Mesenchymal stem cell (in vitro differentiated cells and primary cell): ENCODE results near the gene NUP214.

Experiments used
- DNase-seq: peaks from one replicate; pipeline ENCODE4 v3.0.0-alpha.2; 2013
- H2AFZ ChIP-seq: one replicate; pipeline ENCODE4 v1.6.1; 2013; ENCODE audit warnings: low read depth, mild to moderate bottlenecking, control low read depth, inconsistent platforms, low read length, moderate library complexity
- H2AK5ac ChIP-seq: 2 replicates; pipeline ENCODE4 v1.6.1; 2013; ENCODE audit warnings: low read length, moderate library complexity, mild to moderate bottlenecking, inconsistent platforms; ENCODE audit not compliant: severe bottlenecking
- H2BK120ac ChIP-seq: one replicate; pipeline ENCODE4 v1.6.1; 2013; ENCODE audit warnings: low read depth, mild to moderate bottlenecking, inconsistent platforms, low read length, moderate library complexity
- H2BK12ac ChIP-seq, 2 experiments: one replicate each; pipeline ENCODE4 v1.6.1; 2013; ENCODE audit warnings: inconsistent platforms in 2 of 2, low read length in 2 of 2, mild to moderate bottlenecking in 2 of 2, moderate library complexity in 2 of 2, control low read depth in 1 of 2
- H2BK15ac ChIP-seq: one replicate; pipeline ENCODE4 v1.6.1; 2013; ENCODE audit warnings: mild to moderate bottlenecking, low read depth, inconsistent platforms; ENCODE audit not compliant: poor library complexity, severe bottlenecking
- H2BK5ac ChIP-seq: 2 replicates; pipeline ENCODE4 v1.6.1; 2013; ENCODE audit warnings: low read depth, mild to moderate bottlenecking, low read length, control low read depth, inconsistent platforms; ENCODE audit not compliant: poor library complexity, severe bottlenecking
- H3K14ac ChIP-seq, 2 experiments: one replicate each; pipeline ENCODE4 v1.6.1; 2013; ENCODE audit warnings: inconsistent platforms in 2 of 2, low read length in 2 of 2, control low read depth in 1 of 2, mild to moderate bottlenecking in 1 of 2, moderate library complexity in 1 of 2
- H3K18ac ChIP-seq, 2 experiments: one replicate each; pipeline ENCODE4 v1.6.1; 2013; ENCODE audit warnings: inconsistent platforms in 2 of 2, low read length in 2 of 2, control low read depth in 1 of 2, low read depth in 1 of 2, mild to moderate bottlenecking in 1 of 2
- H3K23ac ChIP-seq, 2 experiments: one replicate each; pipeline ENCODE4 v1.6.1; 2013; ENCODE audit warnings: inconsistent platforms in 2 of 2, low read length in 2 of 2, mild to moderate bottlenecking in 2 of 2, moderate library complexity in 2 of 2, control low read depth in 1 of 2
- H3K27ac ChIP-seq: 2 replicates; pipeline ENCODE4 v1.5.1; 2013; ENCODE audit warnings: mild to moderate bottlenecking, moderate library complexity, low read length, control low read depth, inconsistent platforms; ENCODE audit not compliant: poor library complexity, severe bottlenecking
- H3K27me3 ChIP-seq, 2 experiments: 2 replicates each; pipeline versions ENCODE4 v1.6.1 to v1.7.0; 2013; ENCODE audit warnings: low read length in 2 of 2, mild to moderate bottlenecking in 2 of 2, moderate library complexity in 2 of 2, control low read depth in 1 of 2, inconsistent platforms in 1 of 2; ENCODE audit not compliant: control insufficient read depth in 1 of 2, insufficient read depth in 1 of 2
- H3K36me3 ChIP-seq, 2 experiments: 2 replicates each; pipeline versions ENCODE4 v1.6.1 to v1.7.0; 2013; ENCODE audit warnings: low read length in 2 of 2, control low read depth in 1 of 2, inconsistent platforms in 1 of 2, low read depth in 1 of 2, mild to moderate bottlenecking in 1 of 2; ENCODE audit not compliant: insufficient read depth in 2 of 2, control insufficient read depth in 1 of 2
- H3K4ac ChIP-seq, 2 experiments: one replicate each; pipeline ENCODE4 v1.6.1; 2013; ENCODE audit warnings: inconsistent platforms in 2 of 2, low read length in 2 of 2, mild to moderate bottlenecking in 2 of 2, moderate library complexity in 2 of 2, control low read depth in 1 of 2, low read depth in 1 of 2
- H3K4me1 ChIP-seq: 2 replicates; pipeline ENCODE4 v1.6.1; 2013; ENCODE audit warnings: low read depth, low read length, control low read depth; ENCODE audit not compliant: control insufficient read depth, insufficient read depth
- H3K4me2 ChIP-seq: 2 replicates; pipeline ENCODE4 v1.6.1; 2013; ENCODE audit warnings: low read length, mild to moderate bottlenecking, inconsistent platforms; ENCODE audit not compliant: poor library complexity, severe bottlenecking
- H3K4me3 ChIP-seq, 2 experiments: 2 replicates each; pipeline versions ENCODE4 v1.5.1 to v1.7.0; 2013; ENCODE audit warnings: low read length in 2 of 2, mild to moderate bottlenecking in 2 of 2, control low read depth in 1 of 2, low read depth in 1 of 2; ENCODE audit not compliant: insufficient read depth in 1 of 2
- H3K79me1 ChIP-seq: replicated peaks from 2 replicates; pipeline ENCODE4 v1.6.1; 2013; ENCODE audit warnings: mild to moderate bottlenecking, control low read depth, low read length, inconsistent platforms; ENCODE audit not compliant: poor library complexity, severe bottlenecking
- H3K9ac ChIP-seq: 2 replicates; pipeline ENCODE4 v1.7.0; 2013; ENCODE audit warnings: mild to moderate bottlenecking, low read length, moderate library complexity
- H3K9me3 ChIP-seq: 2 replicates; pipeline ENCODE4 v1.7.0; 2013; ENCODE audit warnings: mild to moderate bottlenecking, low read length; ENCODE audit not compliant: control insufficient read depth
- H4K8ac ChIP-seq: one replicate; pipeline ENCODE4 v1.6.1; 2013; ENCODE audit warnings: inconsistent platforms, mild to moderate bottlenecking, low read length, moderate library complexity
- H4K91ac ChIP-seq: one replicate; pipeline ENCODE4 v1.6.1; 2013; ENCODE audit warnings: mild to moderate bottlenecking, low read length, inconsistent platforms
- WGBS: methylation state at CpG from one replicate; pipeline ENCODE4 v1.1.7; 2013; ENCODE audit warnings: mixed read lengths; 5-methylcytosine and 5-hydroxymethylcytosine counted together

The NUP214 gene

GRCh38 chr9:131233556-131233955, 108.2 kb downstream of the NUP214 start:
- DNase-seq, result no peak
- no peak overlapping the region for H2BK12ac ChIP-seq
- no peaks in the 10 kb centered on the region for H3K27me3 ChIP-seq
- no peak overlapping the region for H3K18ac ChIP-seq
- no peak overlapping the region for H3K23ac ChIP-seq
- H2AK5ac ChIP-seq, result no peak overlapping the region
- no peak overlapping the region for H3K4ac ChIP-seq
- H3K4me2 ChIP-seq, result no peak overlapping the region
- H3K9ac ChIP-seq, result no peak overlapping the region
- H3K79me1 ChIP-seq, result peaks cover 7% of the 10 kb centered on the region
- H4K8ac ChIP-seq, result no peak overlapping the region
- H3K36me3 ChIP-seq, result peaks cover 63 to 69% of the 10 kb centered on the region in 2 experiments
- no peak overlapping the region for H2BK120ac ChIP-seq
- peaks cover 8% of the 10 kb centered on the region for H3K4me1 ChIP-seq
- WGBS, result 96% methylated on average over 11 of the region's 11 CpGs
- no peak overlapping the region for H3K14ac ChIP-seq
- H2AFZ ChIP-seq, result no peak overlapping the region
- H3K27ac ChIP-seq, result no peak overlapping the region
- H2BK15ac ChIP-seq, result no peak overlapping the region
- H3K4me3 ChIP-seq, result no peak overlapping the region
- H2BK5ac ChIP-seq, result no peak overlapping the region
- no peaks in the 10 kb centered on the region for H3K9me3 ChIP-seq
- H4K91ac ChIP-seq, result no peak overlapping the region

GRCh38 chr9:131233995-131234394, 108.6 kb downstream of the NUP214 start:
- Histone ChIP-seq H3K36me3 (peaks cover 59 to 65% of the 10 kb centered on the region in 2 experiments), H3K27ac (no peak overlapping the region), H3K18ac (no peak overlapping the region), H3K27me3 (peaks cover 0 to 2% of the 10 kb centered on the region in 2 experiments), H2BK5ac (no peak overlapping the region), H4K8ac (no peak overlapping the region), H3K9me3 (no peaks in the 10 kb centered on the region), H2BK15ac (no peak overlapping the region), H3K9ac (no peak overlapping the region), H2AFZ (no peak overlapping the region), H3K4ac (no peak overlapping the region), H3K23ac (no peak overlapping the region), H3K79me1 (peaks cover 3% of the 10 kb centered on the region), H2BK120ac (no peak overlapping the region), H2AK5ac (no peak overlapping the region), H3K4me1 (peaks cover 13% of the 10 kb centered on the region), H3K14ac (no peak overlapping the region), H2BK12ac (no peak overlapping the region), H3K4me3 (no peak overlapping the region), H4K91ac (no peak overlapping the region), H3K4me2 (no peak overlapping the region)
- DNase-seq, result no peak
- WGBS, result 95% methylated on average over 9 of the region's 9 CpGs

GRCh38 chr9:131234799-131235479, 109.6 kb downstream of the NUP214 start:
- Histone ChIP-seq H3K36me3 (peaks cover 51 to 55% of the 10 kb centered on the region in 2 experiments), H3K27ac (no peak overlapping the region), H3K4me3 (no peak overlapping the region), H3K23ac (no peak overlapping the region), H2BK15ac (no peak overlapping the region), H3K4ac (no peak overlapping the region), H3K18ac (no peak overlapping the region), H2BK120ac (no peak overlapping the region), H2AFZ (no peak overlapping the region), H3K4me1 (peaks cover 16% of the 10 kb centered on the region), H4K91ac (no peak overlapping the region), H3K9me3 (no peaks in the 10 kb centered on the region), H3K9ac (no peak overlapping the region), H2BK12ac (no peak overlapping the region), H2AK5ac (no peak overlapping the region), H3K4me2 (no peak overlapping the region), H3K14ac (no peak overlapping the region), H3K79me1 (no peaks in the 10 kb centered on the region), H3K27me3 (peaks cover 0 to 10% of the 10 kb centered on the region in 2 experiments), H2BK5ac (no peak overlapping the region), H4K8ac (no peak overlapping the region)
- DNase-seq, result no peak
- 96% methylated on average over 16 of the region's 16 CpGs for WGBS

GRCh38 chr9:131235480-131235851, 110.1 kb downstream of the NUP214 start:
- H3K14ac ChIP-seq, result no peak overlapping the region
- peaks cover 0 to 15% of the 10 kb centered on the region in 2 experiments for H3K27me3 ChIP-seq
- DNase-seq, result no peak
- H2BK12ac ChIP-seq, result no peak overlapping the region
- no peak overlapping the region for H3K9ac ChIP-seq
- H3K4me3 ChIP-seq, result no peak overlapping the region
- no peak overlapping the region for H3K4ac ChIP-seq
- H4K91ac ChIP-seq, result no peak overlapping the region
- 94% methylated on average over 9 of the region's 9 CpGs for WGBS
- no peak overlapping the region for H3K4me2 ChIP-seq
- H3K36me3 ChIP-seq, result peaks cover 48 to 50% of the 10 kb centered on the region in 2 experiments
- H3K23ac ChIP-seq, result no peak overlapping the region
- H2BK15ac ChIP-seq, result no peak overlapping the region
- no peak overlapping the region for H3K27ac ChIP-seq
- no peak overlapping the region for H3K18ac ChIP-seq
- no peaks in the 10 kb centered on the region for H3K9me3 ChIP-seq
- H2AFZ ChIP-seq, result no peak overlapping the region
- peaks cover 16% of the 10 kb centered on the region for H3K4me1 ChIP-seq
- H3K79me1 ChIP-seq, result no peaks in the 10 kb centered on the region
- H2BK5ac ChIP-seq, result no peak overlapping the region
- no peak overlapping the region for H2BK120ac ChIP-seq
- no peak overlapping the region for H2AK5ac ChIP-seq
- H4K8ac ChIP-seq, result no peak overlapping the region
